HepG2 (cell line): Measurements from ENCODE around the gene ATP5F1A. TPM values are rescaled to one million over a fixed set of nuclear protein-coding genes. Genes with fewer than 3 reads are reported as not detected.

ENCODE experiments used
- CHCHD3 ChIP-seq: sonication (generic); formaldehyde crosslinking; IDR thresholded peaks from 2 replicates; pipeline ENCODE4 v1.8.0; 2022; ENCODE audit warnings: mild to moderate bottlenecking, missing genetic modification reagents, moderate library complexity
- CTCF ChIP-seq: sonication (generic); formaldehyde crosslinking; IDR thresholded peaks from 2 replicates; pipeline ENCODE4 v1.5.0; 2020; ENCODE audit warnings: mild to moderate bottlenecking, missing genetic modification reagents, moderate library complexity
- HMGXB4 ChIP-seq, 2 experiments: sonication (generic) in 1 of 2; formaldehyde crosslinking in 1 of 2; IDR thresholded peaks; 2 replicates each; pipeline versions ENCODE4 v1.4.0 to v1.6.1; 2018 to 2020; ENCODE audit warnings: missing genetic modification reagents in 2 of 2, borderline replicate concordance in 1 of 2, low read depth in 1 of 2, mild to moderate bottlenecking in 1 of 2, missing biosample characterization in 1 of 2
- MTF1 ChIP-seq: sonication (generic); formaldehyde crosslinking; IDR thresholded peaks from 2 replicates; pipeline ENCODE4 v1.5.0; 2020; ENCODE audit warnings: missing genetic modification reagents
- NCOA2 ChIP-seq: sonication (generic); formaldehyde crosslinking; IDR thresholded peaks from 2 replicates; pipeline ENCODE4 v1.8.0; 2022; ENCODE audit warnings: inconsistent platforms
- POGK ChIP-seq: sonication (generic); formaldehyde crosslinking; conservative IDR thresholded peaks from 2 replicates; pipeline ENCODE4 v1.8.0; 2022; ENCODE audit warnings: mild to moderate bottlenecking, moderate library complexity, missing genetic modification reagents
- RARG ChIP-seq: sonication (generic); formaldehyde crosslinking; IDR thresholded peaks from 2 replicates; pipeline ENCODE4 v1.4.0; 2020; ENCODE audit warnings: low read depth, mild to moderate bottlenecking, missing genetic modification reagents
- RXRA ChIP-seq: sonication (generic); formaldehyde crosslinking; IDR thresholded peaks from 2 replicates; pipeline ENCODE4 v1.5.1; 2020; ENCODE audit warnings: missing genetic modification reagents
- TEAD3 ChIP-seq: optimal IDR thresholded peaks from 2 replicates; pipeline ENCODE3; 2016; ENCODE audit warnings: borderline replicate concordance
- UBTF ChIP-seq: sonication (generic); formaldehyde crosslinking; IDR thresholded peaks from 2 replicates; pipeline ENCODE4 v1.4.0; 2020; ENCODE audit warnings: mild to moderate bottlenecking, missing genetic modification reagents
- ZMYM2 ChIP-seq: sonication (generic); formaldehyde crosslinking; IDR thresholded peaks from 2 replicates; pipeline ENCODE4 v1.8.0; 2022; ENCODE audit warnings: mild to moderate bottlenecking, missing genetic modification reagents
- ZNF317 ChIP-seq: sonication (generic); formaldehyde crosslinking; IDR thresholded peaks from 2 replicates; pipeline ENCODE4 v1.5.0; 2020; ENCODE audit warnings: mild to moderate bottlenecking, missing genetic modification reagents
- ZNF510 ChIP-seq: sonication (generic); formaldehyde crosslinking; IDR thresholded peaks from 2 replicates; pipeline ENCODE4 v1.4.0; 2020; ENCODE audit warnings: low read depth, mild to moderate bottlenecking, missing genetic modification reagents
- ZNF678 ChIP-seq: sonication (generic); formaldehyde crosslinking; IDR thresholded peaks from 2 replicates; pipeline ENCODE4 v1.4.0; 2020; ENCODE audit warnings: mild to moderate bottlenecking, missing genetic modification reagents
- ZNF713 ChIP-seq: sonication (generic); formaldehyde crosslinking; IDR thresholded peaks from 2 replicates; pipeline ENCODE4 v1.4.0; 2020; ENCODE audit warnings: mild to moderate bottlenecking, missing genetic modification reagents
- ZNF83 ChIP-seq: sonication (generic); formaldehyde crosslinking; IDR thresholded peaks from 2 replicates; pipeline ENCODE4 v1.4.0; 2020; ENCODE audit warnings: missing genetic modification reagents, mild to moderate bottlenecking, borderline replicate concordance
- ZNF883 ChIP-seq: sonication (generic); formaldehyde crosslinking; IDR thresholded peaks from 2 replicates; pipeline ENCODE4 v1.5.1; 2020; ENCODE audit warnings: mild to moderate bottlenecking, missing genetic modification reagents; ENCODE audit errors: not compliant biosample characterization
- polyA plus RNA-seq, 8 experiments: library from polyadenylated mRNA; depleted of rRNA in 3 of 8; stranded (reverse) in 7 of 8; unstranded in 1 of 8; fragments of >200 nt; fragmentation: Illumina TruSeq in 4 of 8; extraction: Trizol in 4 of 8; gene quantifications; 2 replicates each; pipeline versions ENCODE4 v1.2.1 to v1.2.3, GENCODE V29; 2011 to 2016; ENCODE audit warnings: low read depth in 4 of 8, missing spikeins in 1 of 8, mixed read lengths in 1 of 8; ENCODE audit not compliant: insufficient read depth in 1 of 8
- total RNA-seq, 5 experiments: library from RNA; depleted of rRNA; stranded (reverse); fragments of >200 nt; fragmentation: Illumina TruSeq; extraction: Trizol; gene quantifications; 2 replicates each; pipeline ENCODE4 v1.2.3, GENCODE V29; 2016; ENCODE audit warnings: low read depth in 1 of 5
- TF ChIP-seq, protein P1 (sequence below): IDR thresholded peaks from 2 replicates; pipeline ENCODE4 v1.6.1; 2016; ENCODE audit warnings: low read depth
- TF ChIP-seq, protein P2 (sequence below): sonication (generic); formaldehyde crosslinking; IDR thresholded peaks from 2 replicates; pipeline ENCODE4 v1.8.0; 2023; ENCODE audit warnings: mild to moderate bottlenecking, missing genetic modification reagents

The ATP5F1A gene
- total and polyA plus RNA-seq, 2 of the 13 experiments (the other 11 are each of a cell fraction or from before 2014, with no cell fraction given), result 459 to 922 TPM

- TF ChIP-seq UBTF (CRISPR knock-in tag), result no peak; the same call in 1 of the 2 replicates
- TF ChIP-seq ZNF883 (CRISPR knock-in tag), result no peak
- no peak for TF ChIP-seq ZNF317 (CRISPR knock-in tag)
- TF ChIP-seq CHCHD3 (CRISPR knock-in tag), result no peak
- no peak for TF ChIP-seq TEAD3
- TF ChIP-seq ZNF83, result no peak
- 0 out of 2 replicates have a peak, but pooled peaks have one; percentile 22 for TF ChIP-seq ZMYM2
- TF ChIP-seq HMGXB4 (CRISPR knock-in tag; IDR thresholded peaks at IDR 0.05; ENCODE audit: borderline replicate concordance in 1 of 2, low read depth in 1 of 2), result peak in 1 of 2 experiments; percentile 19; a peak in 1 of 4 replicates
- TF ChIP-seq, protein P1, sequence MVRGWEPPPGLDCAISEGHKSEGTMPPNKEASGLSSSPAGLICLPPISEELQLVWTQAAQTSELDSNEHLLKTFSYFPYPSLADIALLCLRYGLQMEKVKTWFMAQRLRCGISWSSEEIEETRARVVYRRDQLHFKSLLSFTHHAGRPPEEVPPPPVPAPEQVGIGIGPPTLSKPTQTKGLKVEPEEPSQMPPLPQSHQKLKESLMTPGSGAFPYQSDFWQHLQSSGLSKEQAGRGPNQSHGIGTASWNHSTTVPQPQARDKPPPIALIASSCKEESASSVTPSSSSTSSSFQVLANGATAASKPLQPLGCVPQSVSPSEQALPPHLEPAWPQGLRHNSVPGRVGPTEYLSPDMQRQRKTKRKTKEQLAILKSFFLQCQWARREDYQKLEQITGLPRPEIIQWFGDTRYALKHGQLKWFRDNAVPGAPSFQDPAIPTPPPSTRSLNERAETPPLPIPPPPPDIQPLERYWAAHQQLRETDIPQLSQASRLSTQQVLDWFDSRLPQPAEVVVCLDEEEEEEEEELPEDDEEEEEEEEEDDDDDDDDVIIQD, result no peak
- TF ChIP-seq POGK (CRISPR knock-in tag), result no peak; the same call in 1 of the 2 replicates
- TF ChIP-seq RARG (CRISPR knock-in tag), result no peak
- no peak for TF ChIP-seq MTF1 (CRISPR knock-in tag)
- TF ChIP-seq ZNF678 (CRISPR knock-in tag), result no peak
- no peak for TF ChIP-seq RXRA (CRISPR knock-in tag)
- TF ChIP-seq, protein P2, sequence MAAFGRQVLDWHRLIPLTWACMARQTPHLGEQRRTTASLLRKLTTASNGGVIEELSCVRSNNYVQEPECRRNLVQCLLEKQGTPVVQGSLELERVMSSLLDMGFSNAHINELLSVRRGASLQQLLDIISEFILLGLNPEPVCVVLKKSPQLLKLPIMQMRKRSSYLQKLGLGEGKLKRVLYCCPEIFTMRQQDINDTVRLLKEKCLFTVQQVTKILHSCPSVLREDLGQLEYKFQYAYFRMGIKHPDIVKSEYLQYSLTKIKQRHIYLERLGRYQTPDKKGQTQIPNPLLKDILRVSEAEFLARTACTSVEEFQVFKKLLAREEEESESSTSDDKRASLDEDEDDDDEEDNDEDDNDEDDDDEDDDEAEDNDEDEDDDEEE (CRISPR knock-in tag), result 0 out of 2 replicates have a peak, but pooled peaks have one; percentile 10
- TF ChIP-seq ZNF713 (CRISPR knock-in tag), result no peak
- no peak for TF ChIP-seq ZNF510 (CRISPR knock-in tag)
- no peak for TF ChIP-seq NCOA2 (CRISPR knock-in tag)
- TF ChIP-seq CTCF, result 0 out of 2 replicates have a peak, but pooled peaks have one; percentile 14
These were observed 25.7 kb downstream of the ATP5F1A start (continued) for GRCh38 chr18:46072376-46072867.
